ENCODE measurements around the gene TMEM116.
"Not testable (repeated sequence)": the region's sequence is repeated elsewhere in the genome, so short reads cannot be mapped to it uniquely, and the experiment has no call there.

DNA sequence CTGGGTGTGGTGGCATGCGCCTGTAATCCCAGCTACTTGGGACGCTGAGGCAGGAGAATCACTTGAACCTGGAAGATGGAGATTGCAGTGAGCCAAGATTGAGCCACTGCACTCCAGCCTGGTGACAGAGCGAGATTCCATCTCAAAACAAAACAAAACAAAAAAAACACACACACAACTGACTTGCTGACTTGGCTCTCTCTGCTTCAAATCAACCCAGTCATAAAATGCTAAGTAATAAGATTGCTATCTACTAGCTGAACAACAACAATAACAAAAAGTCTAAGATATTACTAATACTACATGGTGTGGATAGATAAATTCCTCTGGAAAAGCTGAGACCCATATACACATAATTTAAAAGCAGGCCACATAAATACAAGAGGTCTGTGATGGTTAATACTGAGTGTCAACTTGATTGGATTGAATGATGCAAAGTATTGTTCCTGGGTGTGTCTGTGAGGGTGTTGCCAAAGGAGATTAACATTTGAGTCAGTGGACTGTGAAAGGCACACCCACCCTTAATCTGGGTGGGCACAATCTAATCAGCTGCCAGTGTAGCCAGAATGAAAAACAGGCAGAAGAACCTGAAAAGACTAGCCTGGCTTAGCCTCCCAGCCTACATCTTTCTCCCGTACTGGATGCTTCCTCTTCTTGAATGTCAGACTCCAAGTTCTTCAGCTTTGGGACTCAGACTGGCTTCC, 60.7 kb downstream of the TMEM116 start:
- TF ChIP-seq, protein P1, sequence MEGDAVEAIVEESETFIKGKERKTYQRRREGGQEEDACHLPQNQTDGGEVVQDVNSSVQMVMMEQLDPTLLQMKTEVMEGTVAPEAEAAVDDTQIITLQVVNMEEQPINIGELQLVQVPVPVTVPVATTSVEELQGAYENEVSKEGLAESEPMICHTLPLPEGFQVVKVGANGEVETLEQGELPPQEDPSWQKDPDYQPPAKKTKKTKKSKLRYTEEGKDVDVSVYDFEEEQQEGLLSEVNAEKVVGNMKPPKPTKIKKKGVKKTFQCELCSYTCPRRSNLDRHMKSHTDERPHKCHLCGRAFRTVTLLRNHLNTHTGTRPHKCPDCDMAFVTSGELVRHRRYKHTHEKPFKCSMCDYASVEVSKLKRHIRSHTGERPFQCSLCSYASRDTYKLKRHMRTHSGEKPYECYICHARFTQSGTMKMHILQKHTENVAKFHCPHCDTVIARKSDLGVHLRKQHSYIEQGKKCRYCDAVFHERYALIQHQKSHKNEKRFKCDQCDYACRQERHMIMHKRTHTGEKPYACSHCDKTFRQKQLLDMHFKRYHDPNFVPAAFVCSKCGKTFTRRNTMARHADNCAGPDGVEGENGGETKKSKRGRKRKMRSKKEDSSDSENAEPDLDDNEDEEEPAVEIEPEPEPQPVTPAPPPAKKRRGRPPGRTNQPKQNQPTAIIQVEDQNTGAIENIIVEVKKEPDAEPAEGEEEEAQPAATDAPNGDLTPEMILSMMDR (IDR thresholded peaks at IDR 0.05): not testable (repeated sequence)
- TF ChIP-seq POLR2A (IDR thresholded peaks at IDR 0.05): not testable (repeated sequence)

Data from lower leg skin (tissue), 3 donors.